ENCODE results near the gene GANAB.
"Not testable (repeated sequence)": the region's sequence is repeated elsewhere in the genome, so short reads cannot be mapped to it uniquely, and the experiment has no call there.

GANAB gene

DNA sequence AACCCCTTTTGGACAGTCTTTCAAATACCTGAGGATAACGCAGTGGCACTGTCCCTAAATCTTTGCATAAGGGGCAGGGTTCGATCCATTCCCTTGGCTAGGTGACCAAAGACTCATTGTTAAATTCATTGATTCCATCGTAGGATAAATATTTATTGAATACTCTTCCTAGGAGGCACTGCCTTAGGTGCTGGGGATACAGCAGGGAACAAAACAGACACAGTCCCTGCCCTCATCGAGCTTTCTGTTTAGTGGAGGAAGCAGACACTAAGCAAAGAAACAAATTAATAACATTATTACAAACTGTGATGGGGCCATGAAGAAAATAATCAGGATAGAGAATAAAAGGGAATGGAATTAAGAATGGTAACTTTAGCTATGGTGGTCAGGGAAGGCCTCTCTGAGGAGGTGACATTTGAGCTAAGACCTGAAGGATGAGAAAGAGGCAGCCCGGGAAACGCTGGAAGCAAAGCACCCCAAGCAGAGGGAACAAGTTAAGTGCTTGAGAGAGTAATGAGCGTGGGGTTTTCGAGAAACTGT, 25.3 kb downstream of the GANAB start:
- DNase-seq, result no peak

DNA sequence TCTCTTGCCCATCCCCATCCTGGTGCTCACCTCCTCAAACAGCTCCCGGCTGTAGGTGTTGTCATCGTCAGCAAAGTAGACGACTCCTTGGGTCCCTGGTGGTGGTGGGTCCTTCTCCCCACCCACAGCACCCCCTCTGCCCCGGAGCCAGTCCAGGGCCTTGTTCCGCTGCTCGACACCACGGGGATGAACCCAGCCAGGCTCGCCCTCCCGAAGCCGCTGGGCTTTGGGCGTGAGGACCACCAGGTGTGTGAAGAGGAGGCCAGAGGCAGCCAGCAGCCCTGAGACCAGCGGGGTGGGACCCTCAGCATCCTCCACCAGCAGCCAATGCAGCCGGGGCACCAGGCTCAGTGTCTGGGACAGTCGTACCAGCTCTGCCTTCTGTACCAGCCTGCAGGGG, 29.5 kb downstream of the GANAB start:
- not testable (repeated sequence) for DNase-seq

DNA sequence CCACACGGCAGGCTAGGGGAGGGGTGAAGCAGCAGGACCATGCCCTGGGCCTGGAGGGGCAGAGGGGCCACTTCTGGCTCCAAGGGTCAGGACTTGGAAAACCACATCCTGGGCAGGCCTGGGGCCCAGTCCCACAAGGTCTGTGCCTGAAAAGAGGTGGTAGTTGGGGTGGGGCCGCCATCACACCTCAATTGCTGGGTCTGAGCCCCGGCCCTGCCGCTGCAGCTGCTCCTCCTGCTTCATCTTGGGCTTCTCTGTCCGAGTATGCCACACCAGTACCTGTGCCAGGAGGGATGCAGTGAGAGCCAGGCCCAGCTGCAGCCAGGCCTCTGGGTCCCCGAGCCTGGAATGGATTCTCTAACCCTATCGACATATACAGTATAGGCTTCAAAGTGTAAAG, 30.9 kb downstream of the GANAB start:
- DNase-seq, result no peak

DNA sequence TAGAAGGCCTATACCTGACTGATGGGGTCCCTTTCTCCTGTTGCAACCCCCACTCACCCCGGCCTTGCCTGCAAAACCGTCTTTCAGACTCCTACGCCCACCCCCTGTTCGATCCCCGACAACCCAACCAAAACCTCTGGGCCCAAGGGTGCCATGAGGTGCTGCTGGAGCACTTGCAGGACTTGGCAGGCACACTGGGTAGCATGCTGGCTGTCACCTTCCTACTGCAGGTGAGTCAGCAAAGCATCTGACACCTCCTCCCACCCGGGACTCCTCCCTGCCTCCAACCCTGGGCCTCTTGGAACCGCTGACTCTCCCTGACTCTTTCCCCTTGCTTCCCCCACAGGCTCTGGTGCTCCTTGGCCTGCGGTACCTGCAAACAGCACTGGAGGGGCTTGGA, 32.1 kb downstream of the GANAB start:
- no peak for DNase-seq

DNA sequence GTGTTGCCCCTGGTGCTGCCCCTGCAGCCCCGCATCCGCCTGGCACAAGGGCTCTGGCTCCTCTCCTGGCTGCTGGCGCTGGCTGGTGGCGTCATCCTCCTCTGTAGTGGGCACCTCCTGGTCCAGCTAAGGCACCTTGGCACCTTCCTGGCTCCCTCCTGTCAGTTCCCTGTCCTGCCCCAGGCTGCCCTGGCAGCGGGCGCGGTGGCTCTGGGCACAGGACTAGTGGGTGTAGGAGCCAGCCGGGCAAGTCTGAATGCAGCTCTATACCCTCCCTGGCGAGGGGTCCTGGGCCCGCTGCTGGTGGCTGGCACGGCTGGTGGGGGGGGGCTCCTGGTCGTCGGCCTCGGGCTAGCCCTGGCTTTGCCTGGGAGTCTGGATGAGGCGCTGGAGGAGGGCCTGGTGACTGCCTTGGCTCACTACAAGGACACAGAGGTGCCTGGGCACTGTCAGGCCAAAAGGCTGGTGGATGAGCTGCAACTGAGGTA, 33.1 kb downstream of the GANAB start:
- DNase-seq, result no peak

DNA sequence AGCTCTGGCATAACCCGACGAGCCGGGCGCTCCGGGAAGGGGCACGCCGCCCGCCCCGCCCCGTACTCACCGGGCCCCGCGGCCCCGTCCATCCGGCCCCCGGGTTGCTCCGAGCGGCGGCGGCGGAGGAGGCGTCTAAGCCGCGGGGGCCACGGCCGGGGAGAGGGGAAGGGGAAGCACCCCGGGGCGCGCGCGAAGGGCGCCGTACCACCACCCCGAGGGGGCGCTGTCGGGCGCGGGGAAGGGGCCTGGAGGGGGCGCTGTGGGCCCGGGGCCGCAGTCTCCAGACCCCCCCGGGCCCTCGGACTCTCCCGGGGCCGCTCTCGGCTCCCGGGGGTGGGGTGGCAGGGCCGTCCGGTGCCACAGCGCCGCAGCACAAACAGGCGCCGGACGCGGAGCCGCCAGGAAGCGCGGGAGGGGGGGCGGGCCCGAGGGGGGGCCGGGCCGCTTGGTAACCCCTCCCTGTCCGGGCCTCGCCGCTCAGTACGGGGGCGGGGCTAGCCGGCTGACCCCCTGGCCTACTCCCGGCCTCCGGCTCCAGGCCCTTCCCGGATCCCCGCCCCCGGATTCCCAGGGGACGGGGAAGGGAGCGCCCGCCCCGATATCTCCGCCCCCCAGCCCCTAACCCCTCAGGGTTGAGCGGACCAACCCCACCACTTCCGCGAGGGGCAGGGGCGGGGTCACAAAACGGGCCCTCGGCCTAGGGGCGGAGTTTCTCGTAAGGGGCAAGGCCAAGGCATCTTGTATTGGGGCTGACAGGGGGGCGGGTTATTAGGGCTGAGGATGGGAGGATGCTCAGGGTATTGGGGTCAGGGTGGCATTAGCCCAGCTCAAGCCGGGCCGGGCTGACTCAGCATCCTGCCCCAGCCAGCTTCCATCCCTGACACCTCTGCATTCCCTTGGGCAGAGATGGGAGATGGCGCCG, 33.8 kb downstream of the GANAB start, which contains the start of the genes EML3 and ROM1:
Gene EML3, minus strand, starts transcription at position 410 of the 925 bp plus-strand sequence. Its CDS starts 318 bp downstream, at position 92.
Gene ROM1, plus strand, starts transcription at position 892 of the 925 bp plus-strand sequence. Its CDS starts 25 bp downstream, at position 917.
- DNase-seq, result peak; percentile 72

DNA sequence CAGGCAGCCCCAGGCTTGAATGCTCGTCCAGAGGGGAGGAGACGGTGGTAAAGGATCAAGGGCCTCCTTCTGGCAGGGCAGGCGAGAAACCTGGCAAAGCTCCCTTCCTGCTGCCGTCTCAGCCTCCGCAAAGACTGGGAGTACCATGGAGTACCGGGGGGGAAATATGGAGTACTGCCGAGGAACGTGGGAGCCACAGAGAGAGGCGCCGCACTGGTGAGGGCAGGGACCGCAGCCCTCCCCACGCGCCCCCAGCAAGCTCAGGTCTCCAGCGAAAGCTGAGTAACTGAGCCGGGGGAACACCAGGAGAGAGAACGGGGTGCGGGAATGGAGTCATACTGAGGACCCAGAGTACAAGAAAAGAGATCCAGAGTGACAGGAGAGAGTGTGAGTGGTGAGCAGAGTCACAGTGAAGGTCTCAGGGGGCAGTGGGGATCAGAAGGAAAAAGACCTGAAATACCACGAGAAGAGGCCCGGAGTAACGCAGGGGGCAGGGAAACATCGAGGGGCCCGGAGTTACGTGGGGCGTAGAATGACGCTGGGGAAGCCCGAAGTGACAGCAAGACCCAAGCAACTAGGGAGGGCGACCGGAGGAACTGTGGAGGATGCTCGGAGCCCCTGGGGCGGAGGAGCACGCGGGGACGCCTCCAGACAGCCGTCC, 34.6 kb downstream of the GANAB start:
- DNase-seq, result peak; percentile 44

DNA sequence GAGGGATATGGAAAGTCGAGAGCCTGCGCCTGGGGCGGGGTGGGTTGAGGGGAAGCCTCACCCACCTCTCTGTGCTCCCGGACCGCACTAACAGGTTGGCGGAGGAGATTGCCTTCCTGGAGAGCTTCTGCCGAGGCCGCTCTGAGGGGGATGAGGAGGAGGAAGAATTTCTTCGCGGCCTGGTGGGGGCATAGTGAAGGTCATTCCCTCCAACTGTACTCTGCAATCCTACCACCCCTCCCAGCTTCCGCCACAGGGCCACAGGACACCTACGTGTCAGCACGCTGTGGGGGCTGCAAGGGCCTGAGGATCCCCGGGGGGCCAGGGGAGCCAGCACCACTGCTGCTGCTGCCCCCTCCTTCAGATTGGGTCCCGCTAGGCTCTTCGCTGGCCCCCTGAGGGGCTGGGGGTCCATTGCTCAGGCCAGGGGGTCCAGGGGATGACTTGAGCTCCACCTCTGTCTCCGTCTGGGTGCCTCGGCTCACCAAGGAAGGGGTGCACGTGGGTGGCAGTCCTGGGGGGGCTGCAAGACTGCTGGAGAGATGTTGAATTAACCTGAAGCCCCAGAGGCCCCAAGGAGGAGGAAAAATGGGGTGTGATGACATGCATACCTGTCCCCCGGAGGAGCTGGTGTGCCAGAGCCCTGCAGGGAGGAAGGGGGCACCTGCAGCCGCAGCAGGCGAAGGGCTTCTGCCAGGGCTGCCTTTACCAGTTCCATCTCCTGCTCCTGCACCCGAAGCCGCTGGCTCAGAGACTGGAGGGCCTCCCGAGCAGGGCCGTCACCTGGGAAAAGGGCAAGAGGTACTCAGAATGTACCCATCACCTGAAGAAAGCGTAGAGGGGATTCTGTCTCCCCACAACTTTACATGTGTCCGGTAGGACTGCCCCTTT, 35.4 kb downstream of the GANAB start:
- DNase-seq, result no peak

DNA sequence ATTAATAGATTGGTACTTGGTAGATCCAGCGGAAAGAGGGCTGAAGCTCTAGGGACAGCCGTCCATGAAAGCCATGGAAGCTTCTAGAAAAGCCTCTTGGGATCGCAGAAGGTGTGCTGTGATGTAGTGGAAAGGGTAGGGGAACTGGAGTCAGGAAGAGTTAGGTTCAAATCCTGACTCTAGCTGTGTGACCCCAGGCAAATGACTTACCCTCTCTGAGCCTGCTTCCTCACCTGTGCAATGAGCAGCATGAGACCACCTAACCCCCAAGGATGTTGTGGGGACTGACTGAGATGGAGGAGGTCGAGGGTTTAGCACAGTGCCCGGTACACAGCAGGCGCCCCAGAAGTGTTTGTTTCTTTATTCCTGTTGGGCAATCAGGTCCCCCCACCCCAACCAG, 36.0 kb downstream of the GANAB start:
- no peak for DNase-seq

DNA sequence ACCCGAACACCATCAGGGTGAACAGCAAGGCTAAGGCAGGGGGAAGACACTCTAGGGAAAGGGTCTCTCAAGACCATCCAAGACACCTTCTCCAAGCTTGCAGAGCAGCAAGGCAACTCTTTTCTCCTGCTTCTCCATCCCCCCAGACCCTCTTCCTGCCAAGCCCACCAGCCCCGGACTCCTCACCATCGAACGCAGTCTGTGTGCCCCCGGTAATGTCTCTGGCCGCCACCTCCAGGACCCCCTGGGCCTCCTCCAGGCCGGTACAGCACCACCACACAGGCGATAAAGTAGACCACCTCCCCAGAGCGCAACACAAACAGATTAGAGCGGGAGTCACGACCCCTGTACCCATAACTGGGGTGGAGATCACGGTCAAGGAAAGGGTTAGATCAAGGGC, 37.6 kb downstream of the GANAB start:
- no peak for DNase-seq

DNA sequence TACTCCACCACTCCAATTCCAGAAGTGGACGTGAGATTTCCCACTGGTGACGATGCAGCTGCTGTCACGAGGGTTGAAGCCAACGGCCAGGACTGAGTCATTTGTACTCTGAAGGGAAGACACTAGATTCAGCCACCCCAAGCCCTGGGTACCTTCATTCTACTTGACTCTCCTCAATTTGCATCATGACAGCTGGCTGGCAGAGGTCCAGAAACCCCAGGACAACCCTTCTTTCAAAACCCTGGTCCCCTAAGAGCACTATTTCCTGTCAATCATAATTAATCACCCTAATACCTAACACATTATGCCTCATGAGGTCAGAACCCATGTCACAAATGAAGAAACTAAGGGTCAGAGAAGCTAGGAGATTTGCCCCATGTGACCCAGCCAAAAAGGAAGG, 38.7 kb downstream of the GANAB start:
- peak; percentile 69 for DNase-seq

DNA sequence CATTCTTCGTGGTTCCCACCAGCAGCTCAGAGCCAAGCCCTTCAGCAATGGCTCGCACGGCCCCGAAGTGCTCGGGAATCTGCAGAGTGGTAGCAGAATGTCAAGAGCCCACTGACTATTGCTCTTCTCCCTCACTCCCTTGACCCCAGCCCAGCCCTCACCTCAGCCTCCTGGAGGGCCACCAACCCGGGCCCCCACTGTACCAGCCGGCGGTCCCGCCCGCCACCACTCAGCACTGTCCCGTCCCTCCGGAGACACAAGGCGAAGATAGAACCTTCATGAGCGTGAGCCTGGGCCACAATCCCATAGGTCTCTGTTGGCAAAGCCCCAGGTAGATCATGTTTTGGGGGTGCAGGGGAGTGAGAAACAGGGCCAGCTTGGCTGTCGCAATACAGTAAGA, 40.5 kb downstream of the GANAB start:
- DNase-seq, result no peak

DNA sequence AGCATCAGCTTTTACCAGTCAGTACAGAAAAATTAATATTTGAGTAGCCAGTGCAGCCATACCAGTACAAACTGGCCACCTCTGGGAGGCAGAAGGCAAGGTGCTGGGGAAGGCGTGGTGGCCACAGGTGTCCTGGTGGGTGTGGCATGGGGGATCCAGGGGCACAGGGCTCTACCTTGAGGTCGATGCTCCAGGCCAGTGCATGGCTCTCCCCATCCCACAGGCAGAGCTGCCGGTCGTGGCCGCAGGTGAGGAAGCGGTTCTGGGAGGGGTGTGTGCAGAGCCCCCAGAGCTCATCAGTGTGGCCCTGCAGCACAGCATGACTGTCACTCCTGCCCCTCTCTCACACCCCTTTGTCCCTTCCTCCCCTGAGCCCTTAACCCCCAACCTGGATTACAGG, 40.9 kb downstream of the GANAB start:
- no peak for DNase-seq

DNA sequence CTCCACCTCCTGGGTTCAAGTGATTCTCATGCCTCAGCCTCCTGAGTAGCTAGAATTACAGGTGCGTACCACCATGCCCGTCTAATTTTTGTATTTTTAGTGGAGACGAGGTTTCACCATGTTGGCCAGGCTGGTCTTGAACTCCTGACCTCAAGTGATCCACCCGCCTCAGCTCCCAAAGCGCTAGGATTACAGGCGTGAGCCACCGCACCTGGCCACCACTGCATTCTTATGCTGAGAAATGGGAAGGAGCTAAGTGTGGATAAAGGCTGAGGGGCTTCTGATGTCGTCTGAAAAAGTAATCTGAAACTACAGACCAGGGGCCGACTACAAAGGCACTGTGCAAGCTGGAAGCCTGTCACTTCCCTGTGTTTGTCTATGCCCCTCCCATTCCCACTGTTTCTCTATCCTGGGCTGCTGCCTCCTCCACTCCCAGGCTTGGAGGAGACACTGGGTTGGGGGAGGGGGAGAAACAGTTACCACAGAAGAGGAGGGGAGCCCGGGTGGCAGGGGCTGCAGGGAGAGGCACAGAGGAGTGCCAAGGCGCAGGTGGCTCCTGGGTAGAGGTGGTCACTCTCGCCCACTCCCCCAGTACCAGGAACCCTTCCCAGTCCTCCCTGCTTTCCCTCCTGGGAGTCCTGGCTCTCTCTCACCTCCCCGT, 41.8 kb downstream of the GANAB start:
- DNase-seq, result no peak

DNA sequence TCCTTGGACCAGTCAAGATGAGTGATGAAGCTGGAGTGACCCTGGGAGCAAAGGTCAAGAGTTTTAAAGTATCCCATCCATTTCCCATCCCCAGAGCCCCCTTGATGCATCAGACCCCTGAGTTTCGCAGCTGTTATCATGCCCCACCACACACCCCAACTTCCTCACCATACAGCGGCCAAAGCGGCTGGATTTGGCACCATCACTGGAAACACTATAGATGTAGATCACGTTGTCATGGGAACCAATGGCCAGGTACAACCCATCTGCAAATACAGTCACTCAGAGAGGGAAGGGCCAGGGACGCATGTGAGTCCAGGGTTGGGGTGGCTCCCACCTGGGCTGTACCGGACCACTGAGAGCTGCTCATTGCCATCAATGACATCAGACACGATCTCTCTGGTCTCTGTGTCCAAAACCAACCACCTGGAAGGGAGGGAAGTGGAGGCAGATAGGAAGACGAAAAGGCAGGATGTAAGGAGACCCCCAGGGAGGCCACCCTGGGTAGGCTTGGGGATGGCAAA, 42.6 kb downstream of the GANAB start:
- no peak for DNase-seq

DNA sequence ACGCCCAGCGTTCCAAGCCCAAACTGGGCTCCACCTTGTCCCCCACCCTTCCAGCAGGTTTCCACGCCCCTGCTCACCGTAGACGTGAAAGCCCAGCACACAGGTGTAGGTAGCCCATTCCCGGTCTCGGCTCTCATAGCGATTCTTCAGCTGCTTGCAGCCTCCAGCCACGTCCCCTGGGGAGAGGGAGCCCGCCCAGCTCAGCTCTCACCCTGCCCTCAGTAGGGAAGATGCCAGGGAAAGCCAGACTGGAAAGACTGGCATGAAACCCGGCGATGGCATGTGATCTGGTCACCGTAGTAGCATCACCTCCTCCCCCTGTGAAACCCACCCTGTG, 43.4 kb downstream of the GANAB start:
- no peak for DNase-seq

DNA sequence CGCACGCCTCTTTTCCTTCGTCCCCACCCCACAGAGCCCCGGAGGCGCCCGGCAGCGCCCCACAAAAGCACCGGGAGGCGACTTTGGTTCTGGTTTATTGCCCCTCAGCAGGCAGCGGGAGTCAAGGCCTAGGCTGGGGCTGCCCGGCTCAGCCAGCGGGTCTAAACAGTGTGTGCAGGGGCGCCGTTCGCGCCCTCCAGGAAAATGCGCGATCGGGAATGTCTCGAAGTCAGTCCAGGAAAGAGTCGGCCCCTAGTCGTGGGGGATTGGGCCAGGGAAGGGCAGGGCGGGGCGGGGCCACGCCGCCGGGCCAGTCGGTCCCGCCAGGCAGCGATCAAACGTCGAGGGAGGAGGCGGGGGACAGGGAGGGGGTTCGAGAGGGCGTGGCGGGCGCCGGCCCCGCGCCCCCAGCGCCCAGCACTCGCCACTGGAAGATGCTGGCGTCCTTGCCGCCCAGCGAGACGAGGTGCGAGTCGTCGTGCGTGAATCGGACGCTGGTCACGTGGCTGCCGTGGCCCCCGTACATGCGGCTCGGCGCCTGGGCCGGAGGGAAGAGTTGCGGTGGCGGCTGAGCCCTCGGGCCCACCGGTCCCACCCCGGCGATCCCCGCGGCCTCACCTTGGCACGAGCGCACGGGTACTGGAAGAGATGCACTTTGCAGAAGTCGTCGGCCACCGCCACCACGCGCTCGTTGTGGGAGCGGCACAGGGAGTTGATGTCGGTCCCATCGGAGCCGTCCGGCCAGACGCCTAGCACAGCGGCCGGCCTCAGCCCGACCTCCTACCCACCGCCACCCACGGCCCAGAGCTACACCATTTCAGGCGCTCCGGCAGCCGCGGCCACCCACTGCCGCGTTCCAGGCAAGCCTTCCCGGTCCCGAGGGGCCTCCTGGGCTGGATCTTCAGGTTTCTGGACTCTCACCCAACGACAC, 44.0 kb downstream of the GANAB start:
- no peak for DNase-seq

DNA sequence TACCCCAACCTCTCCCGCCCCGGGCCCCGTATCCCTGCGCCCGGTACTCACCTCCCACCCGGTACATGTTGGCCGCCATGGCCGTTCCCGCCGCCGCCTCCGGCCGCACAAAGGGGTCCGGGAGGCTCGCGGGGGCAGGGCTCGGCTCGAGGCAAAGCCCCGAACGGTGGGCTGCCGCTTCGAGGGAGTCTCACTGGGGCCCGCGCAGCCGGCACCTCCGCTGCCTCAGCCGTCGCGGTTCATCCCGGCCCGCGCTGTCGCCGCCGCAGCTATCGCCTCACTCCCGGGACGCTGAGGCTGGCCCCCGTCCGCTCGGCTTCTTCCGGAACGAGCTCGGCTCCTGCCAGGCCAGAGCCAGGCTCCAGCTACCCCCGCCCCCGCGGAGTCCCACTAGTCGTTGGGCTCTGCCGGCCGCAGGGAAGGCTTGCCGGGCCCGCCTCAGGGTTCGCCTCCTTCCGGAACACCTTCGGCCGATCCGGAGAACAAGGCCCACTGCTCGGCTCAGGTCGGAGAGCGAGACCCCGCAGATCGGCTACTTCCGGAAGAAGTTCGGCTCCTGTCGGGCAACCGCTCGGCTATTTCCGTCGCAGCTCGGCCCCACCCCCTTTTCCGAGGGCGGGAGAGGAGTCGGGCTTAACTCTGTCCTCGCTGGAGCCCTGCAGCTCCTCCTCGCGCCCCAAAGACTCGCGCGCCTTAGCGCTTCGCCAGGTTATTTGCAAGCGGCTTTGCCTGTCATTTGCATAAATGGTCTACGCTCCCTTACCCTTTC, 44.9 kb downstream of the GANAB start, which contains the start of gene MTA2:
Gene MTA2, minus strand, starts transcription at position 494 of the 769 bp plus-strand sequence. Its CDS starts 415 bp downstream, at position 79.
- DNase-seq, result peak; percentile 99

DNA sequence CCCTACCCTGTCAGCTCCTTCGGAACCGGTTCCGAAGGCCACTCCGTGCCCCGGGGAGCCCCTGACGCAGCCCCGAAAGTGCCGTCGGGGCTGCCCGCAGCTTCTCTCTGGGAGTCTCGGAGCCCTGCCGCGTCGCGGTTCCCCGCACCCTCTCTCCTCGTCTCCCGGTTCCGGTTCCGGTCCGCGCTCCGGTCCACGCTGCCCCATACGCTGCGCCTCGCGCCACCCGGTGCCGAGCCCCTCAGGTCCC, 45.4 kb downstream of the GANAB start:
- peak; percentile 35 for DNase-seq
